ENCODE results near the gene LRRC9.
A peak's percentile ranks its signal among the peaks of the same experiment; 100 is the strongest.
"Not testable (repeated sequence)": the region's sequence is repeated elsewhere in the genome, so short reads cannot be mapped to it uniquely, and the experiment has no call there.

The LRRC9 gene

DNA sequence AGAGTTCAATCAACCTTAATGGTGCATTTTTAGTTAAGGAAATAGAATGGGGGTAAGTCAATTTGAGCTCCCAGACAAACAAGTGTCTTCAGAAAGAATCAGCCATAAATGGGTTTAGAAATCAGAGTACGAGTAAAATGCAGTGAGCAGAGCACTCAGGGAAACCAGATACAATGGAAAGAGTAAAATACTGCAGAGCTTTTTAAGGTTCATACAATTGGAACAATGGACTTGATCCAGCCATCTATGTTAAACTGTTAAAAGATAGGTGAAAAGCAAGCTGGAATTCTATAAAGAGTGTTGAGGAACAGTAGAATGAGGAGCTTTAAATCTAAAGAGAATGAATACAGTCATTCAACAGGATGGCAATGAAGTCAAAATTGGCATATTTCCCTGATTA, 147.9 kb downstream of the LRRC9 start:
- DNase-seq: no peak

GRCh38 chr14:60079723-60080122, 159.8 kb downstream of the LRRC9 start:
- no peak for DNase-seq

GRCh38 chr14:60085085-60085484, 165.1 kb downstream of the LRRC9 start:
- no peak for DNase-seq

DNA sequence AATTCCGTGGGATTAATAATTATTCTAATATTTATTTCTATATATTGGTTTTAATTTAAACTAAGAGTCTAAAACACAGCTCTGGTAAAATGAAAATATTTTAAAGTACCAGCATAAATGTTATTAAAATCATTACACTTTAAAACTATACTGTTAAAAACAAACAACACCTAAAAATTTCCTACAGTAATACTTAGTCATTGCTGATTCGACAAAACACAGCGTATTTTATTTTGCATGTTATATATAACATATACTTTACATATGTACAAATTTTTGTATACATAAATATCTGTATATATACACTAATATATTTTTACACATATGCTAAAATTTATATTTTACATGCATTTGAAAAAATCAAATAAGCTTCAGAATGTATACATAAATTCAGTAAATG, 165.7 kb downstream of the LRRC9 start:
- no peak for DNase-seq

DNA sequence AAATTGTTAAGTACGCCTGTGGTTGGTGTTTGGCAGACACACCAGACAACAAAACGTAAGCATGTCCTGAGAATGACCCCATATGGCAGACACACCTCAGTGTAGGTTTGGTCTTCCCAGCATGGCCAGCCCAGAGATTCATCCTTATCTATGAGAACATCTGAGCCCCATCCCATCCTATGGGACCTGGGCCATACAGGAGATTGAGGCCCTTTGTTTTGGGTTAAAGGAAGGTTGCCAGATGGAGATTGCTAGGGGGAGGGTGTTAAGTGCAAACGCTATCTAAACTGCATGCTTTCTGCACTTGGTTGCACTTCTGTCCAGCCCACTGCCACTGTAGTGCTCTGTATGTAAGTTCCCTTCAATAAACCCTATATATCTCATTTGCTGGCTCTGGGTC, 167.7 kb downstream of the LRRC9 start:
- DNase-seq: no peak

DNA sequence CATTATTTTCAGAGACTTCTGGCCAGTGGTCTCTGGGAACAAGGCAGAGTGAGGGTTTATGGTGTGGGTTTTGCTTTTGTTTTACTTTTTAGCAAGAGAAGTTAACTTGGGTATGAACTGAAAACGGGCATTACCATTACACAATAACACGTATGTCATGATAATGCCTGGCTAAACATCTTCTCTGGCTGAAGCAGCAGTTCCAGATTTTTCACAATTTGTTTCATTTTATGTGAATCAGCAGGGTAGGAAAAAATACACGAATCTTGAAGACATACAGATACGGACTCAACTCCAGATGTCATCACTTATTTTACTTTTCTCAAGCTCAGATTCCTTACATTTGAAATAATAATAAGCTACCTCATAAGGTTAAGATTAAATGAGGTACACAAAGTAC, 169.3 kb downstream of the LRRC9 start:
- DNase-seq: no peak

DNA sequence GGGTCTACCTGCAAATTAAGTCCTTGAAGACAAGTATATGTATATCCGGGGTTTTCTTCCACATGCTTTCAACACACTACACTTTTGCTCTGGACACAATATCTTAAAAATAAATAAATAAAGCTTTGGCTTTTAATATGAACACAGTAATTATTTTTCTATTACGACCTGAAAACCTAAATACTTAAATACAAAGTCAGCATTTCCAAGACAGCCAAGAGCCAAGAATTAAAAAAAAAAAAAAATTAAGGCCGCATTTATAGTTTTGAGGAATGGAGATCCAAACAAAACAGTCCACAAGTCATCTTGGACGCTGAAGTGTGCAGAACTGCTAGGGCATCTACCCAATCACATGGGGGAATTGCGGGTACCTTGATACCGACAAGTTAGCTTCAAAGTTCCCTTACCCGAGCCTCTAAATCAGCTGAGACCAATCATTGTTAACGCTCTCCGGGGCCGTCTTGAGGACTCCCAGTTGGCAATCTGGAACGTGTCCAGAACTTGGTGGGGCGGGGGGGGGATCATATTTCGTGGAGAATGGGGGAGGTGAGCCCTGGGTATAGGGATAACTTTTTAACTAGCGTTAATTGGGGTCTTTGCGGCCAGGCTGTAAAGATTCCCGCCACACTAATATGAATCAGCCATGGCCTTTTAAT, 171.0 kb downstream of the LRRC9 start:
- peak; percentile 51 for DNase-seq

DNA sequence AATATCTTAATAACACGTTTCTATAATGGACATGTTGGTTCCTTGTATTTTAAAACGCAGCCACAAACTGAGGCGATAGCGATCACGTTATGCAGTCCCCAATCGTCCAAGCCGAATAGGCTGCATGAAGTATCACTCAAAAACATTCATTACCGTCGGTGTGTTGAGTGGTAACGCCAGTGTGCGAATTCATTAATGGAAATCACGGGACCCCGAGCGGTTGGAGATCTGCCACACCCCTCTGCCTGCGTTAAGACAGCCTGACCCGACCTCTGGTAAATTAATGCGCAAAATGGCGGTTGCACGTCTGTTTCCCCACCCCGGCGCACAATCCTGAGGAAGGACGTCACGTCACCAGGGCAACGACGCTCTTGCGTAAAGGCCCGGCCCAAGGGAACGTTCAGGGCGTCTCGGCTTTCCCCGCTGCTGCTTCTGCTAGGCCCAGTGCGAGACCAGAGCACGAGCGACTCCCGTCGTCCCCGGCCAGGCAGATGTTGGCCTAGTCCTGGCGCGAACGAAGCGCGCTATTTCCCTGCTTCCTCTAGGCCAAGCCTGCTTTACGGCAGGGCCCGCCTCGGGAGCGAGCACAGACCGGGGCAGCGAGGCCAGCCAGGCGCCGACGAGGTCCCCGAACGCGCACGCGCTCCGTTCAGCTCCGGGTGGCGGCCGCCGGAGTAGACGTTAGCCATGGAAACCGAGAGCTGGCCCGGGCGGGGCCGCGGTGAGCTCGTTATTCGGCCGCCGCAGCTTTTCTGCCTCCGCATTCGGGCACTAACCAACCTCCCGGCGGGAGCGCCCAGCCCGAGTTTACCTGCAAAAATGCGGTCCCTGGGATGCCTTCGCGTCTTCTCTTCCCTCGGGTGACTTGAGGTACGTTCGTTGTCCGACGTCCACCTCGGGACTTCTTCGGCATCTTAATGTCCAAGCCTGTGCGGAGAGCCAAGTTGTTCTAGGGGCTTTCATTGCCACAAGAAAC, 171.9 kb downstream of the LRRC9 start, which contains the start of gene PCNX4:
Gene PCNX4, plus strand, starts transcription at position 374 of the 976 bp plus-strand sequence. CDS start 15,716 bp downstream, outside the sequence.
- peak; percentile 96 for DNase-seq

DNA sequence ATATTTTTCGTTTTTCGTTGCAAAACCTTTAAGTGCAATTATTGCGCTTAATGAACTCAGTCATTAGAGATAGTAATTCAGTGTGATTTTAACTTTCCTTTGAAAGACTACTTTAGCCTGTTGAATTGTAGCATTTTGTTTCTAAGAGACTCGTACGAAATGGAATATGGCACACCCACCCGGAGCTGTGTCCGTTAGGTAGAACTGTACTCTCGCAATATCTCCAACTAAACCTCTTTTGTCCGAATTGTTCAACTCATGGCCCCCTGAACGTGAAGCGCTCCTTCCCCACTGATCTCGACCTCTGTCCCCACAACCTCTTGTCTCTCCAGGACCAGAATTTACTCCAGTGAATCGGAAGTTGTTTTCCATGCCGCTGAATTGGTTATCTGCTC, 172.6 kb downstream of the LRRC9 start:
- peak; percentile 10 for DNase-seq

DNA sequence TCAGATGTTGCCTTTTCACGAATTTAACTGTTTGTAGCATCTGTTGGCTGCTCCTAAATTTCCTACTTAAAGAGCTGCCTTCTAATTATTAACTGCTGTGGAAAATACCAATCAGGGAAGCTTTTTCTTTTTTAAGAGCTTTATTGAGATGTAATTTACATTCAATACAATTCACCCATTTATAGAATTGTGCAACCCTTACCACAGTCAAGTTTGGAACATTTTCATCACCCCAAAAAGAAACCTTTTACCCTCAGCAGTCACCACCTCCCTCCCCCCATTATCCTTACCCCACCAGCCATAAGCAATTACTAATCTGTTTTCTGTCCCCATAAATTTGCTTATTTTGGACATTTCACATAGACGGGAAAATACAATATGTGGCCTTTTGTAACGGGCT, 173.1 kb downstream of the LRRC9 start:
- no peak for DNase-seq

DNA sequence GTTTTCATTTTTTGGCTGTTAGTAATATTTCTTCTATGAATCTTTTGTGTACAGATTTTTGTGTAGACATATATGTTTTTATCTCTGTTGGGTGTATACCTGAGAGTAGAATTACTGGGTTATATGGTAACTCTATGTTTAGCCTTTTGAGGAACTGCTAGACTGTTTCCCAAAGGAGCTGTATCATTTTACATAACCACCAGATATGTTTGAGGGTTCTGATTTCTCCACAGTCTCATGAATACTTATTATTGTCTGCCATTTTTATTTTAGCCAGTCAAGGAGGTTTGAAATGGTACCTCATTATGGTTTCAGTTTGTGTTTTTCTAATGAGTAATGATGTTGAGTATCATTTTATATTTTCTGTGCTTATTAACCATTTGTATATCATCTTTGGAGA, 173.7 kb downstream of the LRRC9 start:
- DNase-seq: no peak

GRCh38 chr14:60094306-60094897, 174.5 kb downstream of the LRRC9 start:
- no peak for DNase-seq

DNA sequence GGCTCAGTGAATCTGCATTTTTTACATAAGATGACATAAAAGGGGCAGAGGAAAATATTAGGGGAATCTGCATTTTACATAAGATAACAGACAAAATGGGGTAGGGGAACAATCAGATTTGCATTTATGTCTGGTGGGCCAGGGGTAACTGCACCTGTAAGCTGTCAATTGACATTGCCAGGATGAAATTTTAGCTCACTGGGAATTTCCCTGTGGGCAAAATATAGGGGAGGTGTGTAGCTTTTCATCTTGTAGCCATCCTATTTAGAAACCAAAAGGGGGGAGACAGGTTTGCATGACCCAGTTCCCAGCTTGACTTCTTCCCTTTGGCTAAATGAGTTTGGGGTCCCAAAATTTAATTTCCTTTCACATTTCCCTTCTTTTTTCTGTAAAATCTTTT, 175.3 kb downstream of the LRRC9 start:
- no peak for DNase-seq

GRCh38 chr14:60095781-60096450, 176.0 kb downstream of the LRRC9 start:
- DNase-seq: no peak

GRCh38 chr14:60097974-60098373, 178.0 kb downstream of the LRRC9 start:
- no peak for DNase-seq

DNA sequence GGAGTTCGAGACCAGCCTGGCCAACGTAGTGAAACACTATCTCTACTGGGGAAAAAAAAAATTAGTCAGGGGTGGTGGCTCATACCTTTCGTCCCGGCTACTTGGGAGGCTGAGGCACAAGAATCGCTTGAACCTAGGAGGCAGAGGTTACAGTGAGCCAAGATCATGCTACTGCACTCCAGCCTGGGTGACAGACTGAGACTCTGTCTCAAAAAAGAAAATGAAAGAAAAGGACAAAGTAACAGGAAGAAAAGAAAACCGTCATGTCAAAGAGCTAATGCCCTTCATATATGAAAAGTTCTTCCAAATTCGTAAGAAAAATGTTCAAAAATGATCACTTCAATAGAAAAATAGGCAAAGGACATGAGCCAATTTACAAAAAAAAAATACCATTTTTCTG, 179.9 kb downstream of the LRRC9 start:
- DNase-seq: not testable (repeated sequence)

GRCh38 chr14:60101786-60102185, 181.8 kb downstream of the LRRC9 start:
- no peak for DNase-seq

DNA sequence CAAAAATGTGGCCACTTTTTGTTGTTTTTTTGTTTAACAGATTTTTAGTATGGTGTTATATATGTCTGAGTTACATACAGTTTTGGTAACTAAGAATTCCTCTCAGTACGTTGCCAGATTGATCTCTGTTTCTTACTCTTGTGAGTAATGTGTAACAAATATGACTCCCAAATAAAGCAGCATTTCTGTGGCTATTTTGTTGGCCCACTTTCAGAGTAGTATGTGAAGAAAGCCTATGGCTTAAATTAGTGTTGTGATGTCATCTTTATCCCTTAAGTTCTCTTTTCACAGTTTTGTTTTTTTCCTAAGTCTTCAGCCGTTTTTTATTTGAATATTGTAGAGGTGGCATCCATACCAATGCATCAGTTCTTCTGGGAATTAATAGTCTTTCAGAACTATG, 182.4 kb downstream of the LRRC9 start:
- DNase-seq: no peak

GRCh38 chr14:60106339-60106738, 186.4 kb downstream of the LRRC9 start:
- DNase-seq: no peak

DNA sequence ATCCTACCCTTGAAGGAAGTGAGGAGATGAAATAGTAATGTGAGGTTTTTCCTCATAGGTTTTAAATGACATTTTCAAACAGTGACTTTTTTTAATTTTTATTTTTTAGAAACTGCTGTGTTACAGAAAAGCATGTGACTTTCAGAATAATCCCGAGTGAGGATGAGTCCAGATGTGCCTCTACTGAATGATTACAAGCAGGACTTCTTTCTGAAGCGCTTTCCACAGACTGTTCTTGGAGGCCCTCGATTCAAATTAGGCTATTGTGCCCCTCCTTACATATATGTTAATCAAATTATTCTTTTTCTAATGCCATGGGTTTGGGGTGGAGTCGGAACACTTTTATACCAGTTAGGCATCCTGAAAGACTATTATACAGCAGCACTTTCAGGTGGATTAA, 187.5 kb downstream of the LRRC9 start:
- no peak for DNase-seq

DNA sequence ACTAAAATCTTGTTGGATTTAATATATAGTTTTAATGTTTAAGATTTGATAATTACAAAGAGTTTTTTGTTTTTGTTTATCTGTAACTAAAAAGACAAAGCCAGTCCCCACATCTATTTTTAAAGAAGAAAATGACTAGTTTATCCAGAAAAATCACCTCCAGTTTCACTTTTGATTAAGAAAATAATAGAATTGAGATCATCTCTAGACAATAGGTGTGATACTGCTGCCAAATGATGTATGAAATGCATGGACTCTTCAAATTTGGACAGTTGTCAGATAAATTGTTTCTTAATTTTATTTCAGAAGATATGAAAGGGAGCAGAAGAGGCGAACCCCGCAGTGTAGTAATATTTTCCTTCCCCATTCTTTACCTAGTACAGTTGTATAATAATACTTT, 191.8 kb downstream of the LRRC9 start:
- DNase-seq: no peak
